MM.1S (cell line): ENCODE measurements around the gene PITPNM1.

Experiments
- EZH2 ChIP-seq: fragments of 300-600 bp; sonication (generic); optimal IDR thresholded peaks from 2 replicates; pipeline ENCODE3; 2017; ENCODE audit warnings: low read depth, mild to moderate bottlenecking, antibody characterized with exemption, low read length, mixed read lengths
- TF ChIP-seq, protein P1 (sequence below): fragments of 300-600 bp; sonication (generic); IDR thresholded peaks from 2 replicates; pipeline ENCODE4 v1.5.1; 2016; ENCODE audit warnings: antibody characterized with exemption, low read length, mixed read lengths

DNA sequence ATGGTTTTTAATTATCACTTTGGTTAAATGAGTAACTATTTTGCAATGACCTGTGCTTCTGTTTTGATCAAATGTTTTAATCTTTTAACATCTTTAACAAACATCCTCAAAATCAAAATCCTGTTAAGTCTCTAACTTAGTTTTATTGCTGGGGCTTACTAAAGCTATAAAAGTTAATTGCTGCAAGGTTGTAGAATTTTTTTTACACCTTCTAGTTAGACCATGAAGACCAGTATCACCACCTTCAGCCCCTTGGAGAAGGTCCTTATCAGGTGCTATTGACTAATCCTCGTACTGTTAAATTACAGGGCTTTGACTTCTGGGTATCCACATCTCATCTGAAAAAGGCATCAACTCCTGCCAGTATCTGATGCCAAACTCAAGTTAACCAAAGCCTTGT, 30.4 kb upstream of the PITPNM1 start:
- TF ChIP-seq EZH2, result no peak
- TF ChIP-seq, protein P1, sequence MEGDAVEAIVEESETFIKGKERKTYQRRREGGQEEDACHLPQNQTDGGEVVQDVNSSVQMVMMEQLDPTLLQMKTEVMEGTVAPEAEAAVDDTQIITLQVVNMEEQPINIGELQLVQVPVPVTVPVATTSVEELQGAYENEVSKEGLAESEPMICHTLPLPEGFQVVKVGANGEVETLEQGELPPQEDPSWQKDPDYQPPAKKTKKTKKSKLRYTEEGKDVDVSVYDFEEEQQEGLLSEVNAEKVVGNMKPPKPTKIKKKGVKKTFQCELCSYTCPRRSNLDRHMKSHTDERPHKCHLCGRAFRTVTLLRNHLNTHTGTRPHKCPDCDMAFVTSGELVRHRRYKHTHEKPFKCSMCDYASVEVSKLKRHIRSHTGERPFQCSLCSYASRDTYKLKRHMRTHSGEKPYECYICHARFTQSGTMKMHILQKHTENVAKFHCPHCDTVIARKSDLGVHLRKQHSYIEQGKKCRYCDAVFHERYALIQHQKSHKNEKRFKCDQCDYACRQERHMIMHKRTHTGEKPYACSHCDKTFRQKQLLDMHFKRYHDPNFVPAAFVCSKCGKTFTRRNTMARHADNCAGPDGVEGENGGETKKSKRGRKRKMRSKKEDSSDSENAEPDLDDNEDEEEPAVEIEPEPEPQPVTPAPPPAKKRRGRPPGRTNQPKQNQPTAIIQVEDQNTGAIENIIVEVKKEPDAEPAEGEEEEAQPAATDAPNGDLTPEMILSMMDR, result no peak
